GM19455 (cell line): ENCODE data around the gene GZMM.
"Not testable (repeated sequence)": the region's sequence is repeated elsewhere in the genome, so short reads cannot be mapped to it uniquely, and the experiment has no call there.

Experiments used
- ATAC-seq: cut with Tn5 transposase; IDR thresholded peaks from one replicate; pipeline ENCODE4 v1.9.1; 2021; ENCODE audit not compliant: unreplicated experiment

The GZMM gene

DNA sequence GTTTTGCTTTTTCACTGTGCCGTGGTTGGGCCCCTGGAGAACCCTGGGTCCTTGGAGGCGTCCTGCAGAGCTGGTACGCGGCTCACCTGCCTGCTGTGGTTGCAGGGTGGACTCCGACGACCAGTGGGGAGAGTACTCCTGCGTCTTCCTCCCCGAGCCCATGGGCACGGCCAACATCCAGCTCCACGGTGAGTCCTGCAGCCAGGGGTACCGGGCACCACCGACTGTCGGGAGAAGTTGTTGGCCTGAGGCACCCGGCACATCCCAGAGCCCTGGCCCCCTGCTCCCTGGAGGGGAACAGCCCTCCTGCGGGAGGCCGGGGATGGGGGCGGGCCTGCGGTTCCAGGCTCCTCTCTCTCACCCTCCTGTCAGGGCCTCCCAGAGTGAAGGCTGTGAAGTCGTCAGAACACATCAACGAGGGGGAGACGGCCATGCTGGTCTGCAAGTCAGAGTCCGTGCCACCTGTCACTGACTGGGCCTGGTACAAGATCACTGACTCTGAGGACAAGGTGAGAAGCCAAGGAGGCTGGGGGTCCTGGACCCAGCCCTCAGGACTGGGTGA is 36.5 kb downstream of the GZMM start:
- no peak for ATAC-seq

DNA sequence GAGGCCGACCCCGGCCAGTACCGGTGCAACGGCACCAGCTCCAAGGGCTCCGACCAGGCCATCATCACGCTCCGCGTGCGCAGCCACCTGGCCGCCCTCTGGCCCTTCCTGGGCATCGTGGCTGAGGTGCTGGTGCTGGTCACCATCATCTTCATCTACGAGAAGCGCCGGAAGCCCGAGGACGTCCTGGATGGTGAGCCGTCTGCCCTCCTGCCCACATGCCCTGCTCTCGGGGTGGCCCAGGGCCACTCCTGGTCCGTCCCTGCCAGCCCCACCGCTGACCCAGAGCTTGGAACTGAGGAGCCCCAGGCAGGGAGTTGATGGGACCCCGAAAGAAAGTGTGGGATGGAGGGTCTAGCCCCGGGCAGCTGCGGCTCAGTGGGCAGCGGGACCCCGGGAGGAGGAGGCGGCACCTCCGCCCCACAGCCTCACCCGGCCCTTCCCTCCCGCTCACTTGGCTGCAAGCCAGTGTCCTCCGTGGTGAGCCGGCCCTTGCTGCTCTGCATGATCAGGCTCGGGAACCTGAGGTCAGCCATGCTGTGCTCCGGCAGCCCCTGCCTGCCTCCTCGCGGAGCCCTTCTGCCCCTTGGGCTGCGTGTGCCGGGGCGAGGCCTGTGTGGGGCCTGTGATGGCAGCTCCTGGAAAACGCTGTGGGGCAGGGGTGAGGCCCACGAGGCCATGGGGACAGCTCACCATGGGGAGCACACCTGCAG is 37.7 kb downstream of the GZMM start:
- ATAC-seq, result no peak

DNA sequence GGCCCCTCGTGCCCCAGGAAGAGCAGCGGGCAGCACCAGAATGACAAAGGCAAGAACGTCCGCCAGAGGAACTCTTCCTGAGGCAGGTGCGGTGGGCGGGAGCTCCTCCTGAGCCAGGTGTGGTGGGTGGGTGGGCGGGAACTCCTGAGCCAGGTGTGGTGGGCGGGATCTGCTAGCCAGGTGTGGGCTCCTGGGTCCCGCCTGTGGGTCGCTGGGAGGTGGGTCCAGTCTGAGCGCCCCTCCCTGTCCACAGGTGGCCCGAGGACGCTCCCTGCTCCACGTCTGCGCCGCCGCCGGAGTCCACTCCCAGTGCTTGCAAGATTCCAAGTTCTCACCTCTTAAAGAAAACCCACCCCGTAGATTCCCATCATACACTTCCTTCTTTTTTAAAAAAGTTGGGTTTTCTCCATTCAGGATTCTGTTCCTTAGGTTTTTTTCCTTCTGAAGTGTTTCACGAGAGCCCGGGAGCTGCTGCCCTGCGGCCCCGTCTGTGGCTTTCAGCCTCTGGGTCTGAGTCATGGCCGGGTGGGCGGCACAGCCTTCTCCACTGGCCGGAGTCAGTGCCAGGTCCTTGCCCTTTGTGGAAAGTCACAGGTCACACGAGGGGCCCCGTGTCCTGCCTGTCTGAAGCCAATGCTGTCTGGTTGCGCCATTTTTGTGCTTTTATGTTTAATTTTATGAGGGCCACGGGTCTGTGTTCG is 38.8 kb downstream of the GZMM start:
- ATAC-seq, result no peak

DNA sequence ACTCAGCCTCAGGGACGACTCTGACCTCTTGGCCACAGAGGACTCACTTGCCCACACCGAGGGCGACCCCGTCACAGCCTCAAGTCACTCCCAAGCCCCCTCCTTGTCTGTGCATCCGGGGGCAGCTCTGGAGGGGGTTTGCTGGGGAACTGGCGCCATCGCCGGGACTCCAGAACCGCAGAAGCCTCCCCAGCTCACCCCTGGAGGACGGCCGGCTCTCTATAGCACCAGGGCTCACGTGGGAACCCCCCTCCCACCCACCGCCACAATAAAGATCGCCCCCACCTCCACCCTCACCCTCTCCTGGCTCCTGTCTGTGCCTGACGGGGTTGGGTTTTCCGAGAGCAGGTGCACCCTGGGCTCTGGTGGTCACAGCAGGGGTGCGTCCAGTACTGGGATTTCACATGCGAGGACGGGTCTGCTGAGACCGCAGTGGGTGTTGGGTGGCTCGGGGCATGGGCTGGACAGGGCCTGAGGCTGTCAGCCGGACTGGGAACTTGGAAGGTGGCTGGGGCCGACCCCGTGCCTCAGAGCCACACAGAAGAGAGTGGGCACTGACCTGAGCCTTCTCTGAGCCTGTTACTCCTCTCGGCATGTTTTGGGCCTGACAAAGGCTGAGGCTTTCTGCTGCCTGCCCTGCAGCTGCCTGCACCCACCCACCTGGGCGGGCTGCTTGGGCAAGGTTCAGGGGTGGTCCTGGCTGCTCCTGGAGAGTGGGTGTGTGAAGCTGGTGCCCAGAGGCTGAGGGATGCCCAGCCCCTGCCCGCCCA is 39.5 kb downstream of the GZMM start:
- ATAC-seq, result no peak

DNA sequence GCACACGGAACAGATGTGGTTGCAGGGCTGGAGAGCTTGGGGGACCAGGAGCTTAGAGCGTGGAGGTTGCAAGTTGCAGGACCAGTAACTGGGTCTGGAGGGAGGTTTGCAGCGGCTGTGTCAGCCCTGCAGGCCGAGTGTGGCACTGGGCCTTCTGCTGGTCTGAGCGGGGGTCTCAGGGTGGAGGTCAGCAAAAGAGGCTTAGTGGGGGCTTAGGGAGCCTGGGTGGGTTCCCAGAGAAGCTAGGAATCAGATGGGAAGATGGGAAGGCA is 40.1 kb downstream of the GZMM start:
- ATAC-seq, result no peak

DNA sequence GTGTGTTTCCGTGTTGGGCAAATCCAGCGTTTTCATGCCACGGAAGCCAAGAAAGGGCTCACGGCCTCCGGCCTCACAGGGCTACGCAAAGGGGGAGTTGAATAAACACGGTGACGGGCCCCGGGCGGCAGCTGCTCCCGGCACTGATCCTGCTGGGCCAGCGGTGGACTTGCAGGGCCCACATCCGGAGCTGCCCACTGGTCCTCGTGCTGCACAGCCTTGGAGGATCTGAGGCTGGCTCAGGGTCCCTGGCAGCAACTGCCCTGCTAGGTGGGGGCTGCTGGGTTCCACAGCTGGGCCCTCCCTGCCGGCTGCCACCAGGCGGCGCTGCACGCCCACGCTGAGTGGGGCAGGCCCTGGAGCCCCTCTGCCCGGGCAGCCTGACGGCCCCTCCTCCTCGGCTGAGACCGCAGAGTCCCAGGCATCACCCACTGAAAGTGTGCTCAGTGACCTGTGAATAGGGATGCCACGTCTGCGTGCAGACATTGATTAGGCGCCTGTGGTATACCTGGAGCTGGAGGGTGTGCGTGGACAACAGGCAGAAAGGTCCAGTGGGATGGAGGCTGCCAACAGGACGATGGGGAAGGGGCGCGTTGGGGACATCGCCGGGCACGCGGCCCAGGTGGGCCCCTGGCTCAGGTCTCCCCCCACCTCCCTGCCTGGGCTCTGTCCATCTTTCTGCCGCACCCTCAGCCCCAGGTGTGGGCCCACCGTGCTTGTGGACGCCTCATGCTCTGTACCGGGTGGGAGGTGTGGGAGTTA is 40.6 kb downstream of the GZMM start:
- ATAC-seq, result no peak

DNA sequence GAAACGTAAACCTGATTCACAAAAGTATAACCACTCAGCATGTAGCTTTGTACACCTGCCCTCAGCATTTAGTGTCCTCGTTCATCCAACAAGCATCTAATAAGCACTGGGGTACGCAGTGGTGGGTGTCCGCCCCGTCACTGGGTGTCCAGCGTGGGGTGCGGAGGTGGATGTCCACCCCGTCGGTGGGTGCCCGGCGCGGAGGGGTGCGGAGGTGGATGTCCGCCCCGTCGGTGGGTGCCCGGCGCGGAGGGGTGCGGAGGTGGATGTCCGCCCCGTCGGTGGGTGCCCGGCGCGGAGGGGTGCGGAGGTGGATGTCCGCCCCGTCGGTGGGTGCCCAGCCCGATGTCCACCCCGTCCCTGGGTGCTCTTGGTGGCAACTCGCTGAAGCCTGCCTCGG is 41.3 kb downstream of the GZMM start:
- not testable (repeated sequence) for ATAC-seq

DNA sequence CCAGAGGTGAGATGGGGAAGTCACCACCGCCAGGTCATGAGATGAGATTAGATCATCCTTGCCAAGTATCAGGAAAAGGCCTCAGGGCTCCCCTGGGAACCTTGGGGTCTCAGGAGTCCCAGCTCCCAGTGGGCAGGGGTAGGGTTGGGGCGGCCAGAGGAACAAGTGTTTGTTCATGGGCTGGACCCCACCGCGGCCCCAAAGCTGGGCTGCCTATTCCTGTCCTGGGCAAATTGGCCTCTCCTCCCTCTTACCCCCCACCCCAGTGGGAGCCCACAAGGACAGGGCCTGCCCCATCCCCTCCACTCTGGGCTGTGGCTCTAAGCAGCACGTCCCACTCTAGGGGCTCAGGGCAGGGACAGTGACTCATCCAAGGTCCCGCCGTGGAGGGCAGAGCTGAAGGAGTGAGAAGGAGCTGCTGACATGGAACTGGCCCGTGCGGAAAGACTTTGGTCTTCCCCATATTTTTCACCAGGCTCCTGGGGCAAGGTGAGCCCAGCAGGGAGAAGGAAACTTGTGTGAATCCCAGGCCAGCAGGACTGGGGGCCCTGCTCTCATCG is 41.8 kb downstream of the GZMM start:
- ATAC-seq, result no peak

DNA sequence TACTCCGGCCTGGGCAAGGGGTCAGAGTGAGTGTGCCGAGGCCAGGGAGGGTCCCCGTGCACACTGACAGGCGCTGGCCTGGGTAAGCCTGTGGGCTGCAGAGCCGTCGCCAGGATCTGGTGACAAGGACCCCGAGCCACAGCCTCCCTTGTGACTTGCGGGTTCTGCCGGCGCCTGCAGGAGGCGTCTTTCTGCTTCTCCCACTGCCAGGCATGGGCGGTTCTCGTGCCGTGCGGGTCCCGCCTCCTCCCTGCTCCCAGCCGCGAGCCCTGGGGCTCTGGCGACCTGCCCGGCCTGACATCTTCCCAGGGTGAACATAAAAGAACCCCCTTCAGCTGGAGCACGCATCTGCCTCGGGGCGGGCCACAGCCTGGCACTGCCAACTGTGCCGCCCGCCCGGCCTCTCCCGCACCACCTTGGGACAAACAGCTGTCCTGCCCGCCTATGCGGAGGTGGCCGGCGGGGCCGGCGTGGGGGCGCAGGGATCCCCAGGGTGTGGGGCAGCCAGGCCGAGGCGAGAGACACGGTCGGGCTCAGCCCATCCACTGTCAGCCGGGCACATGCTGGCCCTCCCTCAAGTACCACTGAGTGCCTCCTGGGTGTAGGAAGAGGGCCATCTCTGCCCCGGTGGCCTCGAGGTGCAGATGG is 44.4 kb downstream of the GZMM start:
- ATAC-seq, result no peak

DNA sequence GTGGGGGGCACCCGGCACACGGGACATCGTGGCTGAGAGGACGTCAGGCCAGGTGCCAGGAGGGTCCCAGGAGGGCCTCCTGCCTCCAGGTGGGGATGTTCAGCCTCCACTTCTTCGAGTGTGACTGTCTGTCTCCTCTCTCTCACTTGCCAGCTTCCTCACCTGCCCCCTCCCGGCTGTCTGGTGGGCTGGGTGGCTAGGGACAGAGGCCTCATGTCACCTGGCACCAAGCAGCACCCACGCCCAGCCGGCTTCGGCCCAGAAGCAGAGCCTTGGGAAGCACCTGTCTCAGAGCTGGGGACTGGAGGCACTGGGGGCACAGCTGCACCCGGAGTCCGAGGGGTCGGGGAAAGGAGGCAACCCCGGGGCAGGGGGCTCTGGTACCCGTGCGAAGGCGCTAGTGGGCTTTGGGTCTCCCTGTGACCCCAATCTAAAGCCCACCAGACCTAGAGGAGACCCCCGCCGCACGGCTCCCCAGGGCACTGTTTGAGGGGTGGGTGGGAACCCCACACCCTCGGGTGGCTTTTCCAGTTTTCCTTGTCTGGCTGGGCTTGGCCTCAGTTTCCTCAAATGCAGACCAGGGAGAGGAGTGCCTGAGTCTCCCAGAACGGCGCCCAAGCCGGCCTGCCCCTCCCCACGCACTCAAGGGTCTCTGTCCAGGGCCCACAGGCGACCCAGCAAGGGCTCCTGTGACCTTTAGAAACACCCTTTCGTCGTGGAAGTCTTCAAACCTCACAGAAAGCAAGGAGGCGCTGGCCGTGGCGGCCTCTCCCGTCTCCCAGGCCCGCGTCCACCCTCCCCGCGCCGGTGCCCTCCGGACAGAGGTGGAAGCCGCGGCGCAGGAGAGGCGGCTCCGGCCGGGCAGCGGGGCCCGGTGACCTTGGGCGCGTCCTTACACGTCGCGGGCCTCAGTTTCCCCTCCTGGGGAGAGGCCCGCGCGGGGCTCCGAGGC is 45.2 kb downstream of the GZMM start:
- ATAC-seq, result no peak

DNA sequence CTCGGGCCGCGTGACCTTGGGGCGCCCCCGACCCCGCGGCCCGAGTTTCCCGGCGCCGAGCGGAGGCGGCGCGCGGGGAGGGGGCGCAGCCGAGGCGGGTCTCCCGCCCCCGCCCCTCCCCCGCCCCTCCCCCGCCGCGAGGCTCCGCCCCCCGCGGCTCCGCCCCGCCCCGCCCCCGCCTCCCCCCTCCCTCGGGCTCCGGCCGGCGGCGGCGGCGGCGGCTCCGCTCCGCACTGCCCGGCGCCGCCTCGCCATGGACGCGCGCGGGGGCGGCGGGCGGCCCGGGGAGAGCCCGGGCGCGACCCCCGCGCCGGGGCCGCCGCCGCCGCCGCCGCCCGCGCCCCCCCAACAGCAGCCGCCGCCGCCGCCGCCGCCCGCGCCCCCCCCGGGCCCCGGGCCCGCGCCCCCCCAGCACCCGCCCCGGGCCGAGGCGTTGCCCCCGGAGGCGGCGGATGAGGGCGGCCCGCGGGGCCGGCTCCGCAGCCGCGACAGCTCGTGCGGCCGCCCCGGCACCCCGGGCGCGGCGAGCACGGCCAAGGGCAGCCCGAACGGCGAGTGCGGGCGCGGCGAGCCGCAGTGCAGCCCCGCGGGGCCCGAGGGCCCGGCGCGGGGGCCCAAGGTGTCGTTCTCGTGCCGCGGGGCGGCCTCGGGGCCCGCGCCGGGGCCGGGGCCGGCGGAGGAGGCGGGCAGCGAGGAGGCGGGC is 46.0 kb downstream of the GZMM start, which contains the start of gene HCN2:
HCN2 (plus strand) TSS at position 189 of the 703 bp plus-strand sequence; CDS start at position 254, 65 bp downstream.
- no peak for ATAC-seq

DNA sequence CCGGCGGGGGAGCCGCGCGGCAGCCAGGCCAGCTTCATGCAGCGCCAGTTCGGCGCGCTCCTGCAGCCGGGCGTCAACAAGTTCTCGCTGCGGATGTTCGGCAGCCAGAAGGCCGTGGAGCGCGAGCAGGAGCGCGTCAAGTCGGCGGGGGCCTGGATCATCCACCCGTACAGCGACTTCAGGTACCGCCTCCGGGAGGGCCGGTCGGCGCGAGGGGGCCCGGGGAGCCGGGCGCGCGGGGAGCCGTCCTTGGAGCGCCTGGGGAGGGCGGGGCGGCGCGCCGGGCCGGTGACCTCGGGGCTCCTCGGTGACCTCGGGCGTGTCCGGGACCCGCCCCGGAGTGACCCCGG is 46.5 kb downstream of the GZMM start:
- ATAC-seq, result no peak

DNA sequence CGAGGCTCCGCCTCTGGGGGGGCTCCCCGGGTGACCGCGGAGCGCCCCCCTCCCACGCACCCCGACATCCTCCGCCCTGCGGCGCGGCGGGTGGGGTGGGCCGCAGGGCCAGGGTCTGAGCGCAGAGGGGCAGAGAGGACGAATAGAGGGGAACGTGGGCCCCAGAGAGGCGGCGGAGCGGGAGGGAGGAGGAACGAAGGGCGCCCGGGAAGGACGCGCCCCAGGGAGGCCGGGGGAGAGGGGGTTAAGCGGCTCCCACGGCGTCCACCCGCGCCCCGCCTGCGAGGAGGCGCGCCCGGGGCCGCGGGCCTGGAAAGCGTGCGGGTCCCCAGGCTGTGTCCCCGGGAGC is 46.9 kb downstream of the GZMM start:
- ATAC-seq, result no peak

DNA sequence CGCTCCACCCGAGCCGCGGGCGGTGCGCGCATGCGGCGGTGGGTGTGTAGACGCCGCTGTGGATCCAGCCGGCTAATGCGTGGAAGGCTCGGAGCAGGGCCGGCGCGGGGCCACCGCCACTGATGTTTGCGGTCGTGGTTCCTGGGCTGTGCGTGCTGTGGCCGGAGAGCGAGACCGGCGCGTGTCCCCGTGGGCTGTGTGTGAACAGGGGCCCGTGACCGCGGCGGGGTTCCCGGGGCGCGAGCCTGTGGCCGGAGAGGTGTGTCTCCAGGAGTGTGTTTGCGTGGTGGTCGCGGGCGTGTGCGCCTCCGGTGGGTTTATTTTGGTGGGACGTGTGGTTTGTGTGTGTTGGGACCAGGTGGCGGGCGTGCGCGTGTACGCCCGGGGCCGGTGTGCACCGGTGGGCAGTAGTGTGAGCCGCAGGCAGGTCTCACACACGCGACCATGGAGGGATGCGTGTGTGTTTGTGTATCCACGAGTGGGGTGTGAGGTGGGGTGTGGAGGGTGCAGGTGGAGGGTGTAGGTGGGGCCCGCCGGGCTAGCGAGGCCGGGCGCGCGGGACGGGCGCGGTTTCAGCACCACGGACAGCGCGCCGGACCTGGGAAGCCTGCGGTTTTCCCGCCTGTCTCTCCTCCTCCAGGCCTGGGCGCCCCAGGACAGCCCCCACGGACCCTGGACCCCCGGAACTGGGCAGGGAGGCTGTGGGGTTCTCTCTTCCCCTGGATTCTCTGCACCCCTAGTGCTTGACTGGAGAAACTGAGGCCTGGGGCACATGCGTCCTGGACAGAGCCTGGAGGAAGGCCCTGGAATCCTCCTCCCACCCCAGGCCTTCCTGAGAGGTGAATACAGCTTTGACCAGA is 47.5 kb downstream of the GZMM start:
- no peak for ATAC-seq

DNA sequence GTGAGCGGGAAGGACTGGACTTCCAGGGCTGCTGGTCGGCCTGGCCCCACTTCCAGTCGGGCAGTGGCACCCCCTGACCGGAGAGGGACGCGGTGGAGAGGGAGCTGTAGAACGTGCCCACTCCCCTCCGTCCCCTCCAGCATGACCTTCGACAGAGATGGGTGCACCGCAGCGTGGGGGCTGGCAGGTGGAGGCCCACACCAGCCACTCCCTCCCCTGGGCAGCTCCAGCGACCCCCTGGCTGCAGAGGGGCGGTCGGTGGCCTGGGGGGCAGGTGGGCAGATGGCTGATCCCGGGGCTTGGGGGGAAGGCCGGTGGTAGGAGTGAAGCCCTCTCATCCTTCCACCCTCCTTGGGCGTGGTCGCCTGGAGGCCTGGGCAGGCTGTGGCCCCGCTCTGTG is 48.2 kb downstream of the GZMM start:
- no peak for ATAC-seq

DNA sequence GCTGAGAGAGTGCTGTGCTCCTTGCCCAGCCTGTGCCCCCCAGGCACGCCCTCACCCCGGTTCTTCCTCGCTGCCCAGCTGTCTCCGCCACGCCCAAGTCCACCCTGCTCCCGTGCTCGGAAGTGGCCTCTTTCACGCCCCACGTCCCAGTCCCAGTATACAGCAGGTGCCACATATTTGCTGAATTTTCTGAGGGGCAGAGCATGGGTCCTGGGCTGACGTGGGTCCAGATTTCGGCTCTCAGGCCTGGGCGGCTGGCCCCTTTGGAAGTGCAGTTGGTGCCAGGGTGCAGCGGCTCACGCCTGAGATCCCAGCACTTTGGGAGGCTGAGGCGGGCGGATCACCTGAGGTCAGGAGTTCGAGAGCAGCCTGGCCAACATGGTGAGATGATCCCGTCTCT is 49.2 kb downstream of the GZMM start:
- ATAC-seq, result no peak

DNA sequence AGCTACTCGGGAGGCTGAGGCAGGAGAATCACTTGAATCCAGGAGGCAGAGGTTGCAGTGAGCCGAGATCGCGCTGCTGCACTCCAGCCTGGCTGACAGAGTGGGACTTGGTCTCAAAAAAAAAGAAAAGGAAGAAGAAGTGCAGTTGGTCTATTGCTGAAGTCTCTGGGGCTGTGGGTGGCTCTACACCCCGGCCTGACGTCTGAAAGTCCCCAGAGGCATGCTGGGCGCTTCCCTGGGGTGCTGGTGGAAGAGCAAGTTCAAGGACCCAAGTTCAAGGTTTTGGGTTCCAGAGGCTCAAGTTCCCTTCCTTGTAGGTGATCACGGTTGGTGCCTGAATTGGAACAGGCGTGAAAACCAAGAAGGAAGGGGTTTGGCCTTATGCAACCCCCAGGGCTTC is 49.7 kb downstream of the GZMM start:
- no peak for ATAC-seq
